ENCODE results near the gene METAP1D.
"Not testable (repeated sequence)": the region's sequence is repeated elsewhere in the genome, so short reads cannot be mapped to it uniquely, and the experiment has no call there.

The METAP1D gene

GRCh38 chr2:171966688-171967087, 33.1 kb upstream of the METAP1D start:
- no peak for TF ChIP-seq CTCF (IDR thresholded peaks at IDR 0.05; ENCODE audit: borderline replicate concordance, control extremely low read depth, extremely low read depth, insufficient read depth, missing control alignments)
- DNase-seq (ENCODE audit: low spot score), result no peak
- in situ Hi-C loops (cut with MboI; ENCODE audit: low sequenced_read_pairs, unreplicated experiment), result no loop called here

DNA sequence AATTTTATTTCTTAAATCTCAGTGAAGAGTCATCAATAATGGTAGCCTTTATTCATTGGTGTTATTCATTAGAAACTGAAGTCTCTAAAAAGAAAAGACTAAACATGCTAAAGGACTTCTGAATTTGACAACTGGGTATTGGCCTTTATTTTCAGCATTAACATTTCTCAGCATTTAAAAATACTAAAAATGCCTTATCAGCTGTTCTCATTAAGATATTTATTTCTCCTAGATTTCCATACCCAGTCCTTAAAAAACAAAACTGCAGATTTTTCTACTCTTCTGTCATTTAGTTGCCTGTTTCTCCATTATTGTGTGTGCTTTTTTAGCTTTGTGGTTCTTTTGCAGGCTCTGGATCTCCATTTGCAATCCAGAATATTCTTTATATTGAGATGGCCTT, 31.2 kb upstream of the METAP1D start:
- no peak for DNase-seq (ENCODE audit: low spot score)
- no peak for TF ChIP-seq CTCF (IDR thresholded peaks at IDR 0.05; ENCODE audit: borderline replicate concordance, control extremely low read depth, extremely low read depth, insufficient read depth, missing control alignments)
- in situ Hi-C loops (cut with MboI; ENCODE audit: low sequenced_read_pairs, unreplicated experiment), result no loop called here

GRCh38 chr2:171972329-171972982, 27.3 kb upstream of the METAP1D start:
- in situ Hi-C loops (cut with MboI; ENCODE audit: low sequenced_read_pairs, unreplicated experiment), result no loop called here
- DNase-seq (ENCODE audit: low spot score), result no peak
- no peak for TF ChIP-seq CTCF (IDR thresholded peaks at IDR 0.05; ENCODE audit: borderline replicate concordance, control extremely low read depth, extremely low read depth, insufficient read depth, missing control alignments)

DNA sequence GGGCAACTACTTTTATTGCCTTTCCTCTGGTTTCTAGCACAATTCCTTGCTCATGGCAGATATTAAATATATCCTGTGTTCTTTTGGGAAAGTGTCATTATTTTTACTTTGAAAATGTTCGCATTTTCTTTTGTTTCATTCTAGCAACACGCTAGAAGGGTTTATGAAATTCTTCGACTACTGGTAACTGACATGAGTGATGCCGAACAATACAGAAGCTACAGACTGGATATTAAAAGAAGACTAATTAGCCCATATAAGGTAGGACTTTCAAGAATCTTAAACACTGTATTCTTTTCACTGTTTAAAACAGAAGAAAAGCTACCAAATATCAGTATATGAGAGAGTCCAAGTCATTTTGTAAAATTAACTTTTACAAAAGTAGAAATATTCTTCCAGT, 20.6 kb upstream of the METAP1D start:
- in situ Hi-C loops (cut with MboI; ENCODE audit: low sequenced_read_pairs, unreplicated experiment), result no loop called here
- no peak for TF ChIP-seq CTCF (IDR thresholded peaks at IDR 0.05; ENCODE audit: borderline replicate concordance, control extremely low read depth, extremely low read depth, insufficient read depth, missing control alignments)
- no peak for DNase-seq (ENCODE audit: low spot score)

DNA sequence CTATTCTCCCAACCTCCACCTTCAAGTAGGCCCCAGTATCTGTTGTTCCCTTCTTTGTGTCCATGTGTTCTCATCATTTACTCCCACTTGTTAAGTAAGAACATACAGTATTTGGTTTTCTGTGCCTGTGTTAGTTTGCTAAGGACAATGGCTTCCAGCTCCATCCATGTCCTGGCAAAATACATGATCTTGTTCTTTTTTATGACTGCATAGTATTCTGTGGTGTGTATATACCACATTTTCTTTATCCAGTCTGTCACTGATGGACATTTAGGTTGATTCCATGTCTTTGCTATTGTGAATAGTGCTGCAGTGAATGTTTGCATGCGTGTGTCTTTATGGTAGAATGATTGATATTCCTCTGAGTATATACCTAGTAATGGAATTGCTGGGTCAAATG, 15.8 kb upstream of the METAP1D start:
- DNase-seq (ENCODE audit: low spot score); in situ Hi-C loops (cut with MboI; ENCODE audit: low sequenced_read_pairs, unreplicated experiment): not testable (repeated sequence)

- in situ Hi-C loops (cut with MboI; ENCODE audit: low sequenced_read_pairs, unreplicated experiment), result no loop called here
- DNase-seq (ENCODE audit: low spot score), result no peak
- TF ChIP-seq CTCF (IDR thresholded peaks at IDR 0.05; ENCODE audit: borderline replicate concordance, control extremely low read depth, extremely low read depth, insufficient read depth, missing control alignments), result no peak
Measured at GRCh38 chr2:171985076-171985475, 14.7 kb upstream of the METAP1D start.

DNA sequence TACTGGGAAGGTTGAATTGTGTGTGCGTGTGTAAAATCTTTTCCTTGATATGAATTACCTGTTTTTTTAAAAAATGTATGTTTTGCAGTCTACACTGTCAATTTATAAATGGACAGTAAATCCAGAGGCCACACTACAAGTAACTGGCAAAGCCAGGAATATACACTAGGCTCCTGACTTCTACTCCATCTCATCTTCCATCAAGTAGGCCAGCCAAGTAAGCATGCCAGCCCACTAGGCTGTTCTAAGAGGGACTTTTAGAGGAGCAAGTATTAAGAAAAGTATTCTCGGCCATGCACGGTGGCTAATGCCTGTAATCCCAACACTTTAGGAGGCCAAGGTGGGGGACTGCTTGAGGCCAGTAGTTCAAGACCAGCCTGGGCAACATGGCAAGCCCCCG, 13.0 kb upstream of the METAP1D start:
- no peak for TF ChIP-seq CTCF (IDR thresholded peaks at IDR 0.05; ENCODE audit: borderline replicate concordance, control extremely low read depth, extremely low read depth, insufficient read depth, missing control alignments)
- in situ Hi-C loops (cut with MboI; ENCODE audit: low sequenced_read_pairs, unreplicated experiment), result no loop called here
- no peak for DNase-seq (ENCODE audit: low spot score)

Data from GM13976 (cell line).